ENCODE data around the gene CDH1.

DNA sequence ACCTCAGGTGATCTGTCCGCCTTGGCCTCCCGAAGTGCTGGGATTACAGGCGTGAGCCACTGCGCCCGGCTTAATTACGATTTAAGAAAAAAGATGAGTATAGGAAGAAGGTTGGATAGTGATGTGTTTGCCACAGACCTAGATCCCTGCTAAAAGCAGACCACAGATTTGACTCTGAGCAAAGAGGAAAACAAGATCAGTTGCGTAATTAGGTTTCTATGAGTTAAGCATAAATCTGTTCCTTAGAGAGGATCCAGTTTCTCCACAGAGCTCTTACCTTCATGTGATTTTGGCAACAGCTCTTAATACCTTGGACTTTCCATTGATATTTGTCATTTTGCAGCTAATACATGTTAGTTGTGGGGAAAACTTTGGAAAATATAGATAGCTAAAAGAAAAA is 31.1 kb downstream of the CDH1 start:
- no peak for TF ChIP-seq POLR2A (IDR thresholded peaks at IDR 0.05)
- TF ChIP-seq, protein P1, sequence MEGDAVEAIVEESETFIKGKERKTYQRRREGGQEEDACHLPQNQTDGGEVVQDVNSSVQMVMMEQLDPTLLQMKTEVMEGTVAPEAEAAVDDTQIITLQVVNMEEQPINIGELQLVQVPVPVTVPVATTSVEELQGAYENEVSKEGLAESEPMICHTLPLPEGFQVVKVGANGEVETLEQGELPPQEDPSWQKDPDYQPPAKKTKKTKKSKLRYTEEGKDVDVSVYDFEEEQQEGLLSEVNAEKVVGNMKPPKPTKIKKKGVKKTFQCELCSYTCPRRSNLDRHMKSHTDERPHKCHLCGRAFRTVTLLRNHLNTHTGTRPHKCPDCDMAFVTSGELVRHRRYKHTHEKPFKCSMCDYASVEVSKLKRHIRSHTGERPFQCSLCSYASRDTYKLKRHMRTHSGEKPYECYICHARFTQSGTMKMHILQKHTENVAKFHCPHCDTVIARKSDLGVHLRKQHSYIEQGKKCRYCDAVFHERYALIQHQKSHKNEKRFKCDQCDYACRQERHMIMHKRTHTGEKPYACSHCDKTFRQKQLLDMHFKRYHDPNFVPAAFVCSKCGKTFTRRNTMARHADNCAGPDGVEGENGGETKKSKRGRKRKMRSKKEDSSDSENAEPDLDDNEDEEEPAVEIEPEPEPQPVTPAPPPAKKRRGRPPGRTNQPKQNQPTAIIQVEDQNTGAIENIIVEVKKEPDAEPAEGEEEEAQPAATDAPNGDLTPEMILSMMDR (IDR thresholded peaks at IDR 0.05) = no peak

Data from adrenal gland (tissue), 5 donors.